Measurements from ENCODE around the gene FBN1. TPM values are rescaled to one million over a fixed set of nuclear protein-coding genes. Genes with fewer than 3 reads are reported as not detected.
A peak's percentile ranks its signal among the peaks of the same experiment; 100 is the strongest.

The FBN1 gene
- total and polyA plus RNA-seq, 12 donors = 5.6 to 84.6 (median 54.5) TPM

- intact Hi-C loops (cut with DNase I) = no loop called here
- H3K27me3 ChIP-seq = no peaks in the 10 kb centered on the region
- no peak for DNase-seq
- TF ChIP-seq POLR2A (IDR thresholded peaks at IDR 0.05) (no peak), CTCF (IDR thresholded peaks at IDR 0.05) (no peak)
- H3K4me1 ChIP-seq (replicated peaks in 1 of 2) = peaks cover 4 to 11% of the 10 kb centered on the region in 2 donors
- WGBS, 4 donors = 76 to 86% (median 82%) methylated on average over 4 of the region's 4 CpGs
- H3K36me3 ChIP-seq (replicated peaks in 1 of 2) = no peaks in the 10 kb centered on the region
- no peaks in the 10 kb centered on the region for H3K9me3 ChIP-seq (replicated peaks in 1 of 3)
- no peak overlapping the region for H3K27ac ChIP-seq
- H3K4me3 ChIP-seq = no peak overlapping the region
These were observed 49.1 kb downstream of the FBN1 start for GRCh38 chr15:48596415-48596814.

- Histone ChIP-seq H3K4me3 (no peak overlapping the region), H3K9me3 (replicated peaks in 1 of 3) (no peaks in the 10 kb centered on the region), H3K4me1 (replicated peaks in 1 of 2) (peaks cover 4 to 11% of the 10 kb centered on the region in 2 donors), H3K36me3 (replicated peaks in 1 of 2) (no peaks in the 10 kb centered on the region), H3K27ac (no peak overlapping the region), H3K27me3 (no peaks in the 10 kb centered on the region)
- intact Hi-C loops (cut with DNase I) = no loop called here
- WGBS, 4 donors = 92 to 97% (median 94%) methylated on average over 5 of the region's 5 CpGs
- TF ChIP-seq POLR2A (IDR thresholded peaks at IDR 0.05) (no peak), CTCF (IDR thresholded peaks at IDR 0.05) (no peak)
- no peak for DNase-seq
These were observed 49.5 kb downstream of the FBN1 start for GRCh38 chr15:48595981-48596380.

- H3K27ac ChIP-seq = no peak overlapping the region
- TF ChIP-seq CTCF (IDR thresholded peaks at IDR 0.05) (no peak), POLR2A (IDR thresholded peaks at IDR 0.05) (no peak)
- intact Hi-C loops (cut with DNase I) = no loop called here
- no peak overlapping the region for H3K4me3 ChIP-seq
- no peak for DNase-seq
- H3K9me3 ChIP-seq (replicated peaks in 1 of 3) = no peaks in the 10 kb centered on the region
- H3K27me3 ChIP-seq = no peaks in the 10 kb centered on the region
- H3K4me1 ChIP-seq (replicated peaks in 1 of 2) = peaks cover 4 to 11% of the 10 kb centered on the region in 2 donors
- WGBS, 4 donors = 79 to 100% (median 91%) methylated on average over 1 of the region's 1 CpG
- H3K36me3 ChIP-seq (replicated peaks in 1 of 2) = no peaks in the 10 kb centered on the region
These were observed 52.6 kb downstream of the FBN1 start for GRCh38 chr15:48592933-48593332.

- 20 to 31% (median 26%) methylated on average over 2 of the region's 2 CpGs for WGBS, 4 donors
- Histone ChIP-seq H3K27ac (peak overlapping the region in 1 of 5 donors; percentile 3), H3K4me3 (no peak overlapping the region), H3K9me3 (replicated peaks in 1 of 3) (no peaks in the 10 kb centered on the region), H3K36me3 (replicated peaks in 1 of 2) (no peaks in the 10 kb centered on the region), H3K27me3 (no peaks in the 10 kb centered on the region), H3K4me1 (replicated peaks in 1 of 2) (peaks cover 4 to 11% of the 10 kb centered on the region in 2 donors)
- DNase-seq = peak in 2 of 7 donors; percentile 16 to 26
- intact Hi-C loops (cut with DNase I) = no loop called here
- TF ChIP-seq CTCF (IDR thresholded peaks at IDR 0.05) (no peak), POLR2A (IDR thresholded peaks at IDR 0.05) (no peak)
These were observed 53.2 kb downstream of the FBN1 start for GRCh38 chr15:48592221-48592731.

All from adrenal gland (tissue), 12 donors.